BE2C (cell line): ENCODE results near the gene SLC12A4.
A peak's percentile ranks its signal among the peaks of the same experiment; 100 is the strongest.

Source experiments
- DNase-seq: peaks from one replicate; pipeline ENCODE4 v3.0.0-alpha.2; 2020
- H3K27me3 ChIP-seq: fragments of 250-450 bp; sonication (Bioruptor Pico); 2 replicates; pipeline ENCODE4 v1.5.1; 2020; ENCODE audit warnings: mild to moderate bottlenecking
- H3K36me3 ChIP-seq: fragments of 250-450 bp; sonication (Bioruptor Pico); 2 replicates; pipeline ENCODE4 v1.5.1; 2020; ENCODE audit warnings: mild to moderate bottlenecking
- H3K4me1 ChIP-seq: fragments of 250-450 bp; sonication (Bioruptor Pico); 2 replicates; pipeline ENCODE4 v1.5.1; 2020
- H3K4me3 ChIP-seq: 2 replicates; pipeline ENCODE4 v1.5.1; 2011; ENCODE audit warnings: low read depth, low read length
- H3K9me3 ChIP-seq: fragments of 250-450 bp; sonication (Bioruptor Pico); 2 replicates; pipeline ENCODE4 v1.5.1; 2020
- CTCF ChIP-seq: IDR thresholded peaks from 2 replicates; pipeline ENCODE4 v1.5.1; 2012; ENCODE audit warnings: mild to moderate bottlenecking, low read depth, low read length

The SLC12A4 gene

GRCh38 chr16:67964477-67965131 is 3.8 kb downstream of the SLC12A4 start:
- Histone ChIP-seq H3K9me3 (no peaks in the 10 kb centered on the region), H3K4me1 (peaks cover 10% of the 10 kb centered on the region), H3K36me3 (no peaks in the 10 kb centered on the region), H3K4me3 (no peak overlapping the region), H3K27me3 (no peaks in the 10 kb centered on the region)
- TF ChIP-seq CTCF: no peak
- no peak for DNase-seq

- peaks cover 10% of the 10 kb centered on the region for H3K4me1 ChIP-seq
- no peaks in the 10 kb centered on the region for H3K27me3 ChIP-seq
- no peak for TF ChIP-seq CTCF
- no peak for DNase-seq
- H3K4me3 ChIP-seq: no peak overlapping the region
- no peaks in the 10 kb centered on the region for H3K36me3 ChIP-seq
- no peaks in the 10 kb centered on the region for H3K9me3 ChIP-seq
Measured at GRCh38 chr16:67963662-67964321, 4.6 kb downstream of the SLC12A4 start.

- H3K27me3 ChIP-seq: no peaks in the 10 kb centered on the region
- no peaks in the 10 kb centered on the region for H3K9me3 ChIP-seq
- H3K4me3 ChIP-seq: no peak overlapping the region
- no peak for TF ChIP-seq CTCF
- DNase-seq: no peak
- H3K4me1 ChIP-seq: peaks cover 10% of the 10 kb centered on the region
- no peaks in the 10 kb centered on the region for H3K36me3 ChIP-seq
Measured at GRCh38 chr16:67963292-67963661, 5.2 kb downstream of the SLC12A4 start.

GRCh38 chr16:67962135-67962534 is 6.3 kb downstream of the SLC12A4 start:
- Histone ChIP-seq H3K4me3 (no peak overlapping the region), H3K9me3 (no peaks in the 10 kb centered on the region), H3K27me3 (no peaks in the 10 kb centered on the region), H3K36me3 (no peaks in the 10 kb centered on the region), H3K4me1 (peaks cover 10% of the 10 kb centered on the region)
- DNase-seq: no peak
- no peak for TF ChIP-seq CTCF

GRCh38 chr16:67961551-67961957 is 6.9 kb downstream of the SLC12A4 start:
- H3K4me1 ChIP-seq: peaks cover 10% of the 10 kb centered on the region

More at GRCh38 chr16:67961551-67961957, 6.9 kb downstream of the SLC12A4 start:
- Histone ChIP-seq H3K27me3 (no peaks in the 10 kb centered on the region), H3K36me3 (no peaks in the 10 kb centered on the region), H3K4me3 (no peak overlapping the region), H3K9me3 (no peaks in the 10 kb centered on the region)
- peak; percentile 88 for DNase-seq
- TF ChIP-seq CTCF: no peak
